SK-N-SH (cell line): ENCODE results near the gene MYO1B. TPM values are rescaled to one million over a fixed set of nuclear protein-coding genes. Genes with fewer than 3 reads are reported as not detected.

ENCODE experiments used
- CTCF ChIA-PET: fragments of 300-600, 350-600 bp; formaldehyde crosslinking; extraction: SDS; loops from one replicate; lab custom pipeline; 2021; lab: Yijun Ruan, JAX
- POLR2A ChIA-PET: fragments of 350-600 bp; sonication (Branson Sonifier 250); formaldehyde crosslinking; extraction: SDS; loops from one replicate; lab custom pipeline; 2020; ENCODE audit warnings: antibody characterized with exemption, inconsistent platforms; lab: Yijun Ruan, JAX
- DNase-seq: peaks from one replicate; pipeline ENCODE4 v3.0.0; 2012
- H2AFZ ChIP-seq: fragments of 200-600 bp; sonication (generic); 2 replicates; pipeline ENCODE4 v1.8.1; 2016; ENCODE audit warnings: antibody characterized with exemption, mild to moderate bottlenecking, low read depth
- H3F3A ChIP-seq: fragments of 200-600 bp; sonication (generic); replicated peaks from 2 replicates; pipeline ENCODE3; 2016; ENCODE audit warnings: antibody characterized with exemption, mild to moderate bottlenecking; ENCODE audit not compliant: insufficient read depth
- H3K27ac ChIP-seq, 2 experiments: fragments of 200-500 bp in 1 of 2; fragments of 200-600 bp in 1 of 2; sonication (Bioruptor generic) in 1 of 2; sonication (generic), shearing (Covaris generic) in 1 of 2; 2 replicates each; pipeline versions ENCODE4 v1.5.1 to v1.6.1; 2014 to 2016; ENCODE audit warnings: low read depth in 2 of 2, inconsistent platforms in 1 of 2, low read length in 1 of 2, mild to moderate bottlenecking in 1 of 2, mixed read lengths in 1 of 2
- H3K27me3 ChIP-seq: fragments of 200-600 bp; sonication (generic), shearing (Covaris generic); 2 replicates; pipeline ENCODE4 v1.6.1; 2016; ENCODE audit warnings: mixed run types; ENCODE audit not compliant: insufficient read depth
- H3K36me3 ChIP-seq, 2 experiments: fragments of 200-500 bp in 1 of 2; fragments of 200-600 bp in 1 of 2; sonication (Bioruptor generic) in 1 of 2; sonication (generic) in 1 of 2; replicated peaks in 1 of 2; 2 replicates each; pipeline versions ENCODE3 to v1.5.1; 2014 to 2016; ENCODE audit warnings: low read length in 1 of 2, mild to moderate bottlenecking in 1 of 2; ENCODE audit not compliant: insufficient read depth in 2 of 2, control insufficient read depth in 1 of 2
- H3K4me1 ChIP-seq, 2 experiments: fragments of 200-500 bp in 1 of 2; fragments of 200-600 bp in 1 of 2; sonication (Bioruptor generic) in 1 of 2; sonication (generic), shearing (Covaris generic) in 1 of 2; 2 replicates each; pipeline versions ENCODE4 v1.5.1 to v1.6.1; 2014 to 2016; ENCODE audit warnings: low read depth in 1 of 2, low read length in 1 of 2, mixed run types in 1 of 2; ENCODE audit not compliant: insufficient read depth in 2 of 2, control insufficient read depth in 1 of 2
- H3K4me2 ChIP-seq: fragments of 200-600 bp; sonication (generic), shearing (Covaris generic); 2 replicates; pipeline ENCODE4 v1.6.1; 2017; ENCODE audit warnings: mixed run types
- H3K4me3 ChIP-seq, 2 experiments: fragments of 200-500 bp in 1 of 2; fragments of 200-600 bp in 1 of 2; sonication (Bioruptor generic) in 1 of 2; sonication (generic), shearing (Covaris generic) in 1 of 2; 2 replicates each; pipeline versions ENCODE4 v1.5.1 to v1.8.1; 2014 to 2016; ENCODE audit warnings: low read depth in 2 of 2, inconsistent platforms in 1 of 2, low read length in 1 of 2, mild to moderate bottlenecking in 1 of 2, mixed read lengths in 1 of 2, moderate library complexity in 1 of 2
- H3K79me2 ChIP-seq: fragments of 200-600 bp; sonication (generic); 2 replicates; pipeline ENCODE4 v1.8.1; 2017; ENCODE audit warnings: mild to moderate bottlenecking; ENCODE audit not compliant: insufficient read depth
- H3K9ac ChIP-seq: fragments of 200-600 bp; sonication (generic); 2 replicates; pipeline ENCODE4 v1.6.1; 2017; ENCODE audit warnings: mixed run types
- H3K9me2 ChIP-seq: fragments of 200-600 bp; sonication (generic); 2 replicates; pipeline ENCODE4 v1.6.1; 2017; ENCODE audit warnings: mixed run types
- H3K9me3 ChIP-seq: fragments of 200-600 bp; sonication (generic); 2 replicates; pipeline ENCODE4 v1.6.1; 2017; ENCODE audit warnings: mixed run types, mild to moderate bottlenecking, moderate library complexity
- H4K20me1 ChIP-seq: fragments of 200-600 bp; sonication (generic); 2 replicates; pipeline ENCODE4 v1.6.1; 2017; ENCODE audit warnings: mild to moderate bottlenecking, mixed run types; ENCODE audit not compliant: insufficient read depth
- CHD2 ChIP-seq: fragments of 150-350 bp; IDR thresholded peaks from 2 replicates; pipeline ENCODE4 v1.6.1; 2018; ENCODE audit warnings: low read length; ENCODE audit not compliant: partially characterized antibody
- CTCF ChIP-seq: fragments of 200-600 bp; sonication (generic); IDR thresholded peaks from 2 replicates; pipeline ENCODE4 v1.6.1; 2017; ENCODE audit warnings: antibody characterized with exemption, mild to moderate bottlenecking, moderate library complexity
- ELF1 ChIP-seq: IDR thresholded peaks from 2 replicates; pipeline ENCODE4 v1.4.0; 2012
- EP300 ChIP-seq, 2 experiments: IDR thresholded peaks; 2 replicates each; pipeline versions ENCODE4 v1.4.0 to v1.6.1; 2012; ENCODE audit warnings: borderline replicate concordance in 1 of 2, low read depth in 1 of 2, low read length in 1 of 2
- JUND ChIP-seq: IDR thresholded peaks from 2 replicates; pipeline ENCODE4 v1.4.0; 2012
- MEF2A ChIP-seq: IDR thresholded peaks from 2 replicates; pipeline ENCODE4 v1.4.0; 2012; ENCODE audit warnings: low read depth, borderline replicate concordance
- MXI1 ChIP-seq: IDR thresholded peaks from 2 replicates; pipeline ENCODE4 v1.6.1; 2012; ENCODE audit warnings: mild to moderate bottlenecking, low read depth, low read length, improper control_type of control experiment
- NRF1 ChIP-seq: IDR thresholded peaks from 2 replicates; pipeline ENCODE4 v1.6.1; 2012; ENCODE audit warnings: low read depth, mild to moderate bottlenecking, low read length
- RAD21 ChIP-seq: IDR thresholded peaks from 2 replicates; pipeline ENCODE4 v1.6.1; 2012; ENCODE audit warnings: mild to moderate bottlenecking, low read length
- RCOR1 ChIP-seq: fragments of 150-350 bp; IDR thresholded peaks from 2 replicates; pipeline ENCODE4 v1.6.1; 2017; ENCODE audit warnings: antibody characterized with exemption, low read length
- SMC3 ChIP-seq: IDR thresholded peaks from 2 replicates; pipeline ENCODE4 v1.6.1; 2012; ENCODE audit warnings: low read depth, low read length, improper control_type of control experiment
- TAF1 ChIP-seq: IDR thresholded peaks from 2 replicates; pipeline ENCODE4 v1.6.1; 2012; ENCODE audit warnings: low read depth, mild to moderate bottlenecking, low read length, moderate library complexity, borderline replicate concordance
- USF1 ChIP-seq: IDR thresholded peaks from 2 replicates; pipeline ENCODE4 v1.4.0; 2012; ENCODE audit warnings: low read depth, borderline replicate concordance
- WGBS: methylation state at CpG from one replicate; pipeline ENCODE4 v1.1.6; 2017; ENCODE audit warnings: low lambda C conversion rate; 5-methylcytosine and 5-hydroxymethylcytosine counted together
- polyA plus RNA-seq, 3 experiments: library from polyadenylated mRNA; depleted of rRNA; stranded (reverse); fragments of >200 nt; gene quantifications; 2 replicates each; pipeline ENCODE4 v1.2.3, GENCODE V29; 2012
- TF ChIP-seq, protein P1 (sequence below): IDR thresholded peaks from 2 replicates; pipeline ENCODE4 v1.6.1; 2012; ENCODE audit warnings: mild to moderate bottlenecking, low read depth, low read length, moderate library complexity
- TF ChIP-seq, protein P2 (sequence below): IDR thresholded peaks from 2 replicates; pipeline ENCODE4; 2012
- TF ChIP-seq, protein P3 (sequence below): fragments of 150-350 bp; IDR thresholded peaks from 2 replicates; pipeline ENCODE4 v1.6.1; 2016; ENCODE audit warnings: mild to moderate bottlenecking, low read depth, low read length

Gene MYO1B
- polyA plus RNA-seq, 1 of the 3 experiments (the other 2 are of a cell fraction): 20.2 TPM

- no peak for TF ChIP-seq ELF1
- peak; percentile 22; the same call in 1 of the 2 replicates for TF ChIP-seq MXI1
- WGBS: 1% methylated on average over 6 of the region's 6 CpGs
These were observed 1.7 kb downstream of the MYO1B start for GRCh38 chr2:191246820-191247380.

GRCh38 chr2:191247381-191248057 lies 2.3 kb downstream of the MYO1B start:
- H2AFZ ChIP-seq: no peak overlapping the region
- WGBS: 5% methylated on average over 5 of the region's 5 CpGs
- CTCF ChIA-PET: interaction anchor here (1.1 to 4.1 kb wide), 11 partner anchors 52 to 274 kb away, joined by 3 to 45 read pairs (median 4); no protein-coding TSS in a partner anchor
- TF ChIP-seq MEF2A: no peak
- peak; percentile 91 for TF ChIP-seq CHD2
- no peak for TF ChIP-seq ELF1
- TF ChIP-seq EP300 (IDR thresholded peaks at IDR 0.05; ENCODE audit: borderline replicate concordance in 1 of 2, low read depth in 1 of 2, low read length in 1 of 2): peak; percentile 79 to 94; a peak in 3 of 4 replicates
- TF ChIP-seq TAF1: no peak; the same call in 1 of the 2 replicates
- TF ChIP-seq USF1: no peak
- peak; percentile 95 for TF ChIP-seq RCOR1
- TF ChIP-seq RAD21: peak; percentile 41
- no peak for TF ChIP-seq SMC3
- TF ChIP-seq, protein P1, sequence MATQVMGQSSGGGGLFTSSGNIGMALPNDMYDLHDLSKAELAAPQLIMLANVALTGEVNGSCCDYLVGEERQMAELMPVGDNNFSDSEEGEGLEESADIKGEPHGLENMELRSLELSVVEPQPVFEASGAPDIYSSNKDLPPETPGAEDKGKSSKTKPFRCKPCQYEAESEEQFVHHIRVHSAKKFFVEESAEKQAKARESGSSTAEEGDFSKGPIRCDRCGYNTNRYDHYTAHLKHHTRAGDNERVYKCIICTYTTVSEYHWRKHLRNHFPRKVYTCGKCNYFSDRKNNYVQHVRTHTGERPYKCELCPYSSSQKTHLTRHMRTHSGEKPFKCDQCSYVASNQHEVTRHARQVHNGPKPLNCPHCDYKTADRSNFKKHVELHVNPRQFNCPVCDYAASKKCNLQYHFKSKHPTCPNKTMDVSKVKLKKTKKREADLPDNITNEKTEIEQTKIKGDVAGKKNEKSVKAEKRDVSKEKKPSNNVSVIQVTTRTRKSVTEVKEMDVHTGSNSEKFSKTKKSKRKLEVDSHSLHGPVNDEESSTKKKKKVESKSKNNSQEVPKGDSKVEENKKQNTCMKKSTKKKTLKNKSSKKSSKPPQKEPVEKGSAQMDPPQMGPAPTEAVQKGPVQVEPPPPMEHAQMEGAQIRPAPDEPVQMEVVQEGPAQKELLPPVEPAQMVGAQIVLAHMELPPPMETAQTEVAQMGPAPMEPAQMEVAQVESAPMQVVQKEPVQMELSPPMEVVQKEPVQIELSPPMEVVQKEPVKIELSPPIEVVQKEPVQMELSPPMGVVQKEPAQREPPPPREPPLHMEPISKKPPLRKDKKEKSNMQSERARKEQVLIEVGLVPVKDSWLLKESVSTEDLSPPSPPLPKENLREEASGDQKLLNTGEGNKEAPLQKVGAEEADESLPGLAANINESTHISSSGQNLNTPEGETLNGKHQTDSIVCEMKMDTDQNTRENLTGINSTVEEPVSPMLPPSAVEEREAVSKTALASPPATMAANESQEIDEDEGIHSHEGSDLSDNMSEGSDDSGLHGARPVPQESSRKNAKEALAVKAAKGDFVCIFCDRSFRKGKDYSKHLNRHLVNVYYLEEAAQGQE: peak; percentile 69
- TF ChIP-seq, protein P2, sequence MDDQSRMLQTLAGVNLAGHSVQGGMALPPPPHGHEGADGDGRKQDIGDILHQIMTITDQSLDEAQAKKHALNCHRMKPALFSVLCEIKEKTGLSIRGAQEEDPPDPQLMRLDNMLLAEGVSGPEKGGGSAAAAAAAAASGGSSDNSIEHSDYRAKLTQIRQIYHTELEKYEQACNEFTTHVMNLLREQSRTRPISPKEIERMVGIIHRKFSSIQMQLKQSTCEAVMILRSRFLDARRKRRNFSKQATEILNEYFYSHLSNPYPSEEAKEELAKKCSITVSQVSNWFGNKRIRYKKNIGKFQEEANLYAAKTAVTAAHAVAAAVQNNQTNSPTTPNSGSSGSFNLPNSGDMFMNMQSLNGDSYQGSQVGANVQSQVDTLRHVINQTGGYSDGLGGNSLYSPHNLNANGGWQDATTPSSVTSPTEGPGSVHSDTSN: peak; percentile 83
- no peak for TF ChIP-seq CTCF
- no peak for TF ChIP-seq NRF1
- TF ChIP-seq, protein P3, sequence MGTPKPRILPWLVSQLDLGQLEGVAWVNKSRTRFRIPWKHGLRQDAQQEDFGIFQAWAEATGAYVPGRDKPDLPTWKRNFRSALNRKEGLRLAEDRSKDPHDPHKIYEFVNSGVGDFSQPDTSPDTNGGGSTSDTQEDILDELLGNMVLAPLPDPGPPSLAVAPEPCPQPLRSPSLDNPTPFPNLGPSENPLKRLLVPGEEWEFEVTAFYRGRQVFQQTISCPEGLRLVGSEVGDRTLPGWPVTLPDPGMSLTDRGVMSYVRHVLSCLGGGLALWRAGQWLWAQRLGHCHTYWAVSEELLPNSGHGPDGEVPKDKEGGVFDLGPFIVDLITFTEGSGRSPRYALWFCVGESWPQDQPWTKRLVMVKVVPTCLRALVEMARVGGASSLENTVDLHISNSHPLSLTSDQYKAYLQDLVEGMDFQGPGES: no peak
- peak; percentile 93 for TF ChIP-seq JUND

More at GRCh38 chr2:191246820-191247380, 1.7 kb downstream of the MYO1B start:
- Histone ChIP-seq H3K4me3 (peak overlapping the region; percentile 74 to 93), H3K27ac (peak overlapping the region; percentile 90 to 99), H3K27me3 (no peaks in the 10 kb centered on the region), H4K20me1 (peaks cover 30% of the 10 kb centered on the region), H3K9ac (peak overlapping the region; percentile 90), H3K9me2 (no peaks in the 10 kb centered on the region), H3K79me2 (peaks cover 64% of the 10 kb centered on the region), H3F3A (peaks cover 13% of the 10 kb centered on the region), H2AFZ (no peak overlapping the region), H3K4me1 (peaks cover 29 to 42% of the 10 kb centered on the region in 2 experiments; a peak in 3 of 4 replicates), H3K36me3 (no peaks in the 10 kb centered on the region), H3K9me3 (no peaks in the 10 kb centered on the region), H3K4me2 (peak overlapping the region; percentile 79)
- ChIA-PET POLR2A (interaction anchor here (0.6 to 2.7 kb wide), 6 partner anchors 81 to 254 kb away, joined by 3 to 27 read pairs (median 3); no protein-coding TSS in a partner anchor), CTCF (interaction anchor here (0.7 to 4.1 kb wide), 15 partner anchors 17 to 275 kb away, joined by 3 to 45 read pairs (median 4); no protein-coding TSS in a partner anchor)
- DNase-seq: peak; percentile 11

More at GRCh38 chr2:191247381-191248057, 2.3 kb downstream of the MYO1B start:
- Histone ChIP-seq H3K9me2 (no peaks in the 10 kb centered on the region), H3K79me2 (peaks cover 70% of the 10 kb centered on the region), H4K20me1 (peaks cover 31% of the 10 kb centered on the region), H3K4me2 (peak overlapping the region; percentile 79), H3K4me3 (peak overlapping the region; percentile 74 to 93), H3K36me3 (no peaks in the 10 kb centered on the region), H3K27ac (peak overlapping the region; percentile 90 to 99), H3K9ac (peak overlapping the region; percentile 90), H3K4me1 (peaks cover 29 to 44% of the 10 kb centered on the region in 2 experiments; a peak in 3 of 4 replicates), H3K27me3 (no peaks in the 10 kb centered on the region), H3K9me3 (no peaks in the 10 kb centered on the region), H3F3A (peaks cover 13% of the 10 kb centered on the region)
- DNase-seq: peak; percentile 75
- POLR2A ChIA-PET: interaction anchor here (0.6 to 2.7 kb wide), 4 partner anchors 104 to 254 kb away, joined by 3 to 27 read pairs (median 3); no protein-coding TSS in a partner anchor
